Measurements from ENCODE around the gene GRAP.

DNA sequence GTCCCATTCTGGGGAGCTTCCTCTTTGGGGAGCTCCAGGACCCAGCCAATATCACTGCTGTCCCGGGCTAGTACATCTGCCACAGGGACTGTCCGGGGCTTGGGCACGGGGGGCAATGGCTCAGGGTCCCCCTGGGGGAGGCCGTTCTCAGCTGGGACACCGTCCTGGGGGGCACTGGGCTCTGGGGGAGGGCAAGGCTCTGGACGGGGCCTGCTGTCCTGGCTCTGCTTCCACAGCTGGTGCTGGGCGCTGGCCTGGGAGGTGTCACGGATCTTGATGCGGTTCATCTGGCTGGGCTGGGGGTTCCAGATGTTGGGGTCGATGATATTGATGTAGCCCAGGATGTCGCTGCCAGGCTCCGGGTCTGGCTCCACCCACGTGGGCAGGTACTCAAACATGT, 68.7 kb downstream of the GRAP start:
- TF ChIP-seq, protein P1, sequence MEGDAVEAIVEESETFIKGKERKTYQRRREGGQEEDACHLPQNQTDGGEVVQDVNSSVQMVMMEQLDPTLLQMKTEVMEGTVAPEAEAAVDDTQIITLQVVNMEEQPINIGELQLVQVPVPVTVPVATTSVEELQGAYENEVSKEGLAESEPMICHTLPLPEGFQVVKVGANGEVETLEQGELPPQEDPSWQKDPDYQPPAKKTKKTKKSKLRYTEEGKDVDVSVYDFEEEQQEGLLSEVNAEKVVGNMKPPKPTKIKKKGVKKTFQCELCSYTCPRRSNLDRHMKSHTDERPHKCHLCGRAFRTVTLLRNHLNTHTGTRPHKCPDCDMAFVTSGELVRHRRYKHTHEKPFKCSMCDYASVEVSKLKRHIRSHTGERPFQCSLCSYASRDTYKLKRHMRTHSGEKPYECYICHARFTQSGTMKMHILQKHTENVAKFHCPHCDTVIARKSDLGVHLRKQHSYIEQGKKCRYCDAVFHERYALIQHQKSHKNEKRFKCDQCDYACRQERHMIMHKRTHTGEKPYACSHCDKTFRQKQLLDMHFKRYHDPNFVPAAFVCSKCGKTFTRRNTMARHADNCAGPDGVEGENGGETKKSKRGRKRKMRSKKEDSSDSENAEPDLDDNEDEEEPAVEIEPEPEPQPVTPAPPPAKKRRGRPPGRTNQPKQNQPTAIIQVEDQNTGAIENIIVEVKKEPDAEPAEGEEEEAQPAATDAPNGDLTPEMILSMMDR (IDR thresholded peaks at IDR 0.05; ENCODE audit: poor library complexity) = no peak
- TF ChIP-seq EZH2 (IDR thresholded peaks at IDR 0.05; ENCODE audit: borderline replicate concordance) (no peak), EZH2phosphoT487 (IDR thresholded peaks at IDR 0.05; ENCODE audit: low read depth, severe bottlenecking, unreplicated experiment) (no peak)
